IPS-15b (cell line): ENCODE results near the gene PLA2G2C.

Experiments used
- H3K27me3 ChIP-seq: one replicate; pipeline ENCODE4 v1.6.1; 2013; ENCODE audit warnings: low read length; ENCODE audit not compliant: control insufficient read depth, insufficient read depth
- H3K36me3 ChIP-seq: one replicate; pipeline ENCODE4 v1.6.1; 2013; ENCODE audit warnings: low read length; ENCODE audit not compliant: control insufficient read depth, insufficient read depth
- H3K4me1 ChIP-seq: one replicate; pipeline ENCODE4 v1.6.1; 2013; ENCODE audit warnings: mild to moderate bottlenecking, low read length; ENCODE audit not compliant: control insufficient read depth, insufficient read depth
- H3K4me3 ChIP-seq: one replicate; pipeline ENCODE4 v1.5.1; 2013; ENCODE audit warnings: low read depth, low read length
- H3K9ac ChIP-seq: one replicate; pipeline ENCODE4 v1.6.1; 2013; ENCODE audit warnings: low read depth, mild to moderate bottlenecking, low read length
- H3K9me3 ChIP-seq: one replicate; pipeline ENCODE4 v1.6.1; 2013; ENCODE audit warnings: mild to moderate bottlenecking, low read length; ENCODE audit not compliant: control insufficient read depth, insufficient read depth

The PLA2G2C gene

GRCh38 chr1:20147846-20148570 is 38.3 kb downstream of the PLA2G2C start:
- Histone ChIP-seq H3K9ac (no peak overlapping the region), H3K4me3 (no peak overlapping the region), H3K27me3 (no peaks in the 10 kb centered on the region), H3K36me3 (no peaks in the 10 kb centered on the region), H3K4me1 (peaks cover 9% of the 10 kb centered on the region), H3K9me3 (no peaks in the 10 kb centered on the region)

- H3K27me3 ChIP-seq, result no peaks in the 10 kb centered on the region
- no peaks in the 10 kb centered on the region for H3K9me3 ChIP-seq
- H3K4me3 ChIP-seq, result no peak overlapping the region
- no peaks in the 10 kb centered on the region for H3K36me3 ChIP-seq
- no peak overlapping the region for H3K9ac ChIP-seq
- peaks cover 2% of the 10 kb centered on the region for H3K4me1 ChIP-seq
These were observed 42.4 kb downstream of the PLA2G2C start for GRCh38 chr1:20143734-20144565.

GRCh38 chr1:20143318-20143717 is 43.0 kb downstream of the PLA2G2C start:
- no peaks in the 10 kb centered on the region for H3K36me3 ChIP-seq
- peaks cover 2% of the 10 kb centered on the region for H3K4me1 ChIP-seq
- H3K4me3 ChIP-seq, result no peak overlapping the region
- H3K9me3 ChIP-seq, result no peaks in the 10 kb centered on the region
- H3K27me3 ChIP-seq, result no peaks in the 10 kb centered on the region
- no peak overlapping the region for H3K9ac ChIP-seq

- H3K4me1 ChIP-seq, result peaks cover 1% of the 10 kb centered on the region
- no peak overlapping the region for H3K4me3 ChIP-seq
- no peaks in the 10 kb centered on the region for H3K27me3 ChIP-seq
- no peaks in the 10 kb centered on the region for H3K36me3 ChIP-seq
- H3K9me3 ChIP-seq, result no peaks in the 10 kb centered on the region
- H3K9ac ChIP-seq, result no peak overlapping the region
These were observed 44.2 kb downstream of the PLA2G2C start for GRCh38 chr1:20142001-20142710.

GRCh38 chr1:20141466-20141865 is 44.9 kb downstream of the PLA2G2C start:
- Histone ChIP-seq H3K36me3 (no peaks in the 10 kb centered on the region), H3K9ac (no peak overlapping the region), H3K27me3 (no peaks in the 10 kb centered on the region), H3K4me1 (no peaks in the 10 kb centered on the region), H3K4me3 (no peak overlapping the region), H3K9me3 (no peaks in the 10 kb centered on the region)

- Histone ChIP-seq H3K27me3 (no peaks in the 10 kb centered on the region), H3K4me3 (no peak overlapping the region), H3K4me1 (no peaks in the 10 kb centered on the region)
These were observed 45.3 kb downstream of the PLA2G2C start for GRCh38 chr1:20141001-20141400.

GRCh38 chr1:20139776-20140612 is 46.3 kb downstream of the PLA2G2C start:
- H3K9me3 ChIP-seq, result no peaks in the 10 kb centered on the region
- H3K36me3 ChIP-seq, result no peaks in the 10 kb centered on the region
- H3K9ac ChIP-seq, result no peak overlapping the region
- no peaks in the 10 kb centered on the region for H3K27me3 ChIP-seq
- no peaks in the 10 kb centered on the region for H3K4me1 ChIP-seq
- H3K4me3 ChIP-seq, result no peak overlapping the region

More at GRCh38 chr1:20141001-20141400, 45.3 kb downstream of the PLA2G2C start:
- H3K36me3 ChIP-seq, result no peaks in the 10 kb centered on the region
- H3K9ac ChIP-seq, result no peak overlapping the region
- H3K9me3 ChIP-seq, result no peaks in the 10 kb centered on the region

- Histone ChIP-seq H3K27me3 (no peaks in the 10 kb centered on the region), H3K9ac (no peak within 1 kb of the TSS), H3K36me3 (no peaks in the 10 kb centered on the region), H3K4me3 (no peak within 1 kb of the TSS), H3K9me3 (no peaks in the 10 kb centered on the region), H3K4me1 (no peaks in the 10 kb centered on the region)
These were observed 47.3 kb downstream of the PLA2G2C start, which contains the start of gene PLA2G2F for GRCh38 chr1:20138961-20139550. Gene PLA2G2F, plus strand, starts transcription at chr1:20139323. Its CDS starts 105 bp downstream, at chr1:20139428.

GRCh38 chr1:20138346-20138745 is 48.0 kb downstream of the PLA2G2C start:
- Histone ChIP-seq H3K36me3 (no peaks in the 10 kb centered on the region), H3K27me3 (no peaks in the 10 kb centered on the region)

GRCh38 chr1:20137604-20138003 is 48.7 kb downstream of the PLA2G2C start:
- no peak overlapping the region for H3K9ac ChIP-seq
- H3K4me1 ChIP-seq, result no peaks in the 10 kb centered on the region
- no peaks in the 10 kb centered on the region for H3K27me3 ChIP-seq
- no peak overlapping the region for H3K4me3 ChIP-seq
- no peaks in the 10 kb centered on the region for H3K9me3 ChIP-seq
- no peaks in the 10 kb centered on the region for H3K36me3 ChIP-seq

More at GRCh38 chr1:20138346-20138745, 48.0 kb downstream of the PLA2G2C start:
- Histone ChIP-seq H3K4me1 (no peaks in the 10 kb centered on the region), H3K9me3 (no peaks in the 10 kb centered on the region), H3K4me3 (no peak overlapping the region), H3K9ac (no peak overlapping the region)

GRCh38 chr1:20137055-20137454 is 49.3 kb downstream of the PLA2G2C start:
- no peaks in the 10 kb centered on the region for H3K27me3 ChIP-seq

More at GRCh38 chr1:20137055-20137454, 49.3 kb downstream of the PLA2G2C start:
- Histone ChIP-seq H3K9me3 (no peaks in the 10 kb centered on the region), H3K36me3 (no peaks in the 10 kb centered on the region), H3K4me1 (no peaks in the 10 kb centered on the region), H3K9ac (no peak overlapping the region), H3K4me3 (no peak overlapping the region)
